A204.1 (cell line): ENCODE results near the gene NEDD4.
"Not testable (repeated sequence)": the region's sequence is repeated elsewhere in the genome, so short reads cannot be mapped to it uniquely, and the experiment has no call there.

Experiments
- FAIRE-seq: peaks from 2 replicates; lab custom pipeline; 2012; peaks lifted over from hg19 to GRCh38; lab: Jason Lieb, UNC

Gene NEDD4

GRCh38 chr15:55893852-55894251 lies 99.6 kb downstream of the NEDD4 start:
- FAIRE-seq = peak; percentile 75

- no peak for FAIRE-seq
Measured at GRCh38 chr15:55891196-55891595, 102.2 kb downstream of the NEDD4 start.

DNA sequence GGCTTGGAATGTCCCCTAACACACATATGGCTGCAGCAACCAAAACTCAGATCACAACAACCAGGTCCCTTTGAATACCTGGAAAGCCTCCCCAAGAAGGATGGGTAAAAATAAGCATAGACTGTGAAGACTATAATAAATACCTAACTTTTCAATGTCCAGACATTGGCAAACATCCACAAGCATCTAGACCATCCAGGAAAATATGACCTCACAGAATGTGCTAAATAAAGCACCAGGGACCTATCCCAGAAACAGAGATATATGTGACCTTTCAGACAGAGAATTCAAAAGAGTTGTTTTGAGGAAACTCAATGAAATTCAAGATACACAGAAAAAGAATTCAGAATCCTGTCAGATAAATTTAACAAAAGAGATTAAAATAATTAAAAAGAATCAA lies 109.2 kb downstream of the NEDD4 start:
- FAIRE-seq = no peak

DNA sequence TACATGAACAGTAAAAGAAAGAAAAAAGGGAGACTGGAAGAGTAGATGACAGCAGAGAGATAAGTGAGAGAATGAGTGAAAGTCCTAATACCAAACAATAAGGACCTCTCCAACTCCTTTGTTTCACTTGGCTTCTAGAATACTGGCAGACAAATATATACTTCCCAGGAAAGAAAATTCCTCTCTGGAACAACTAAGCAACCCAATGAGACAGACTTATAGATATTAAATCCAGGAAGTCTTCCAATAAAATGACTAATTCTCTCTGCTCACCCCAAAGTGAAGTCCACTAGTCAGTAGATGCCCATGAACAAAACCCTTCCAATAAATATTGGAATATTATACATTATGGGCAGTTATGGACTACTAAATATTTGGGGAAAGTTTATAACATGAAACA lies 114.2 kb downstream of the NEDD4 start:
- no peak for FAIRE-seq

DNA sequence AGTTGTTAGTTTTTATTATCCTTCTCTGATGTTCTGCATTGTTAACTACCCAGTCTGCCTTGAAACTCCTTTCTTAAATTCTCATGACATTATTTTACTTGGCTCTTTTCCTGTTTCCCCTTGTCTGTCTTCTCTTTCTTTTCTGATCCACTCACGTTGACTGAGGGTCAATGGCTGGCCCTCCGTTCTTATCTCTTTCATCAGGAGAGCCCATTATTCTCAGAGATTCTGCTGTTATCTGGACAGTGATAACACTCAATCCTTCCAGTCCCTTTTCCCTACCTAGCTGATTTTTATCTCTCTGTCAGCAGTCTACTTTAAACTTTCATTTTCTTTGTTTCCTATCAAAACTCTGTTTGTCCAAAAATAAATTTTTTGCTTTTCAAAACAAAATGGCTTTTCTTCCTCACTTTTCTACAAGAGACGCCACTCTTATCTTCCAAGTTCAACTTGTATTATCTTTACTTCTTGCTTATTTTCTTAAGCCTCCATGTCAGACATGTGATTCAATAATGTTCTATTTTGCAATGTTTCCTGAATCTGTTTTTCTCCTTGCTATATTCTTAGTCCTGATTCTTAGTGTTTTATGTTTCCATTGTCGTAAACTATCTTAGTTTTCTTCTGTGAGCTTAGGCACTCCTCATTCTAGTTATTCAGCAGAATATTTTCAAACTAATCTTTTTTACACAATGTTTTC lies 120.2 kb downstream of the NEDD4 start:
- no peak for FAIRE-seq

DNA sequence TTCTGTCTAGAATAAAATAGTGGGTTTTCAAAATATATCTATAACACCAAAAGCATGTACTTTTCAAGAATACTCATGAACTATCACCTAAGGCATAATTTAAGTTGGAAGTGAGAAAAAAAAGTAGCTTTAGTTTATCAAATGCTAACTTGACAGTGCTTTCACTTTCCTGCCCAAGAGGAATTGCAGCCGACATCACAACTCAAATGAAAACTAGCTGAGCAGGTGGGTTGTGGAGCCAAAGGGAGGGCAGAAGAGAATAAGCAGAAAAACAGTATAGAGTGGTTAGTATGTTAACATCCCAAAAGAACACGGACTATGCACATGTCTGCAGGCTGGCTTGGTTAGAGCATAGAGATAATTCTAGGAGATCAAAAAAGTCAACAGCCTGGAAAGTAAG lies 120.9 kb downstream of the NEDD4 start:
- FAIRE-seq = no peak

- no peak for FAIRE-seq
Measured at GRCh38 chr15:55869660-55870059, 123.8 kb downstream of the NEDD4 start.

- no peak for FAIRE-seq
Measured at GRCh38 chr15:55868707-55869106, 124.7 kb downstream of the NEDD4 start.

DNA sequence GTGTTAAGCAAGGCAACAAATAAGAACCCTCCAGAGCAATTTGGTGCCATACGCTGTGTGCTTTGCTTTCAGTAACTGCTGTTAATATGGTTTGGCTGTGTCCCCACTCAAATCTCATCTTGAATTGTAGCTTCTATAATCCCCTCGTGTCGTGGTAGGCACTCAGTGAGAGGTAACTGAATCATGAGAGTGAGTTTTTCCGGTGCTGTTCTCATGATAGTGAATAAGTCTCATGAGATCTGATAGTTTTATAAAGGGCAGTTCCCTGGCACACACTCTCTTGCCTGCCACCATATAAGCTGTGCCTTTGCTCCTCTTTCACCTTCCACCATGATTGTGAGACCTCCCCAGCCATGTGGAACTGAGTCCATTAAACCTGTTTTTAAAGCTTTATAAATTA lies 125.1 kb downstream of the NEDD4 start:
- not testable (repeated sequence) for FAIRE-seq

DNA sequence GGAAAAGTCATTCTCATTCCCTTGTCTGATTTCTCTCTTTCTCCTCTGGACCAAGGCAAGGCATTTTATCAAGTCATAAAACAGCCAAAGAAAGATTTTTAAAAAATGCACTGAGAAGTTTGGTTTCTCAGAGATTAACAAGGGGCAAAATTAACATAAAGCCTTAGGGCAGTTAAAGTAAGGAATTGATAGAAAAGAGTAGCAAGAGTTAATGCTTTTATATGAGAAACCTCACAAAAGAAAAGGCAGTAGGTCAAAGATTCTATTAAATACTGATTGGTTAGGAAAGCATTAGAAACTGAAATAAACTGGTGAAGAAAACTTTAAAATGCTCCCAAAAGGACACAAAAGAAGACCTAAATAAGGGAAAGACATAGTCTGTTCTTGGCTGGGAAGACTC lies 129.5 kb downstream of the NEDD4 start:
- FAIRE-seq = no peak

- FAIRE-seq = no peak
Measured at GRCh38 chr15:55861115-55861514, 132.3 kb downstream of the NEDD4 start.

DNA sequence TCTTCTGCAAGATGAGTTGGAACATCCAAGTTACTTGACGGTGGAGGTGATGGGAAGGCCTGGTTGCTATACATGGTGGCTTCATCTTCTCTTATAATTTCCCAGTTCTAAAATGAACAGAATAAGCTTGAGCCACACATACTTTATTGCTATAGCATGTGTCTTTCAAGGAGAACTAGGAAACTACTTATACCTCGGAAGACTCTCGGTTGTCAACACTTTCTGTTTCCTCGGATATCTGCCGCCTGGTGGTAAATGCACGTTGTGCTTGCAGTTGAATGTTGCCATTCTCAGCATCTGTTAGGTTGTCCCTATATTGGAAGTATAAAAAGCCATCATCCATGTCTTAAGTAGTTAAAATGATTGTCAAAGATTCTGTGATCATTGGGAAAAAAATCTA lies 132.9 kb downstream of the NEDD4 start:
- no peak for FAIRE-seq

DNA sequence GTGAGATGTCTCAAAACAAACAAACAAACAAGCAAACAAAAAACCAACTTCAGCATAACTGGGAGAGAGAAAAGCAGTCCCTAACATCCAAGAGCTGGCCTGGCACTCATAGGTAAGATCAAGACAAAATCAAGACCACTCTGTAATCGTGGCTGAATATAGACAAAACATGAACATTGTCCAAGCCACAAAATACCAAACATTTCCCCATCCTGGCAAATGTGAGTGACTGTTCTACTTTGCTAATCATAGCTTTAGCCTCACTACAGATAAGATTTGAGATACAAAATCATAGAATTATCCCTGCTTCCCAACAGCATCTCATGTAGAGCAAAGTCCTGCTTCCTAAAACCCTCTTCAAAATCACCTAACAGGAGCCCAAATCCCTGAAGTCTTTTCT lies 133.7 kb downstream of the NEDD4 start:
- no peak for FAIRE-seq

DNA sequence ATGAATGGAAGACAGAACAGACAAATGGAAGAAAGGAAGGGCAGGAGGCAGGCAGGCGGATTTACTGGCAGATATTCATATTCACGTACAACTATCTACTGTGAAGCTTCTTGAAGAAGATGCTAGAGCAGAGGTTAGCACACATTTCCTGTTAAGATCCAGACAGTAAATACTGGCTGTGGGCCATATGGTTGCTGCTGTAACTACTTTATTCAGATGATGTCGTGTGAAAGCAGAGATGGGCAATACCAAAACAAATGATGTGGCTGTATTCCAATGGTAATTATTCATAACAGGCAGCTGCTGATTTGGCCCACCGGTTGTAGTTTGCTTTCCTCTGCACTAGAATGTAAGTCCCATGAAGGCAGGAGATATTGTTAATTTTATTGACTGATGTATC lies 134.8 kb downstream of the NEDD4 start:
- no peak for FAIRE-seq

- FAIRE-seq = no peak
Measured at GRCh38 chr15:55856506-55857164, 136.8 kb downstream of the NEDD4 start.

DNA sequence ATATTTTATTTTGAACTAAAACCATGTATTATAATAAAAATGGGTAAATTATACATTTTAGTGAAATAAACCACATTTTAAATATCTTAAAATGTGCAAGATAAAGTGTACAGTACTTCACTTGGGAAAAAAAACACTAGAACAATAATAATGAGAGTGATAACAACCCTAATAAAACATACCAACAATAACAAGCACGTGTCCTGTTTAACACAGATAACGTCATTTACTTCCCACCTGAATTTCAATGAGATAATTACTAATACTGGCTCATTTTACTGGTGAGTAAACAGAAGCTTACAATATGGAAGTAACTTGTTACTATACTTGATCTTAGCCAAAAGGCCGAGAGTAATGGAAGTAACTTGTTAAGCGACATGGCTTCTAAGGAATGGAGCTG lies 140.3 kb downstream of the NEDD4 start:
- no peak for FAIRE-seq

GRCh38 chr15:55846116-55846707 lies 147.2 kb downstream of the NEDD4 start:
- FAIRE-seq = peak; percentile 84

DNA sequence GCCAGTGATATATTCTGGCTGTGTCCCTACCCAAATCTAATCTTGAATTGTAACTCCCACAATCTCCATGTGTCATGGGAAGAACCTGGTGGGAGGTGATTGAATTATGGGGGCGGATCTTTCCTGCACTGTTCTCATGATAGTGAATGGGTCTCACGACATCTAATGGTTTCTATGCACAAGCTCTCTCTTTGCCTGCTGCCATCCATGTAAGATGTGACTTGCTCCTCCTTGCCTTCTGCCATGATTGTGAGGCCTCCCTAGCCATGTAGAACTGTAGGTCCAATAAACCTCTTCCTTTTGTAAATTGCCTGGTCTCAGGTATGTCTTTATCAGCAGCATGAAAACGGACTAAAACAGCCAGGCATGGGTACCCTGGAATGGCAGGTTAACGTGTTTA lies 150.5 kb downstream of the NEDD4 start:
- FAIRE-seq = not testable (repeated sequence)

DNA sequence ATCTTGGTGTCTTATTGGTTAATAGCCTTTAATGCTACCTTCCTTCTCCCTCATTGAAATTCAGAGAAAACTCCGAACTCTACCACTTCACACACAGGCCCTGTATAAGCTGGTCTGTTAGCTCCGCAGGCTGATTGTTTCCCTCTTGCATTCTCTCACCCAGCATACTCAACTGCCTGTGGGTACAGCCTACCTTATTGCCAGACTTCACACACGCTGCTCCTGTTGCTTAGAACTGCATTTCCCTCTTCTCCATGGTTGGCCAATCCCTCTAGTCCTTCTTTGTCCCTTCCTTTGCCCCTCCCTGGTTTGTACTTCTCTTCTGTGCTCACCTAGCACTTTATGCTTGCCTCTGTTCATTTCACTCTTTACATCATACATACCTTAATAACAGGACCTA lies 157.5 kb downstream of the NEDD4 start:
- FAIRE-seq = no peak

- no peak for FAIRE-seq
Measured at GRCh38 chr15:55834331-55834730, 159.1 kb downstream of the NEDD4 start.

- no peak for FAIRE-seq
Measured at GRCh38 chr15:55829826-55830225, 163.6 kb downstream of the NEDD4 start.

- FAIRE-seq = no peak
Measured at GRCh38 chr15:55827955-55828354, 165.5 kb downstream of the NEDD4 start.

DNA sequence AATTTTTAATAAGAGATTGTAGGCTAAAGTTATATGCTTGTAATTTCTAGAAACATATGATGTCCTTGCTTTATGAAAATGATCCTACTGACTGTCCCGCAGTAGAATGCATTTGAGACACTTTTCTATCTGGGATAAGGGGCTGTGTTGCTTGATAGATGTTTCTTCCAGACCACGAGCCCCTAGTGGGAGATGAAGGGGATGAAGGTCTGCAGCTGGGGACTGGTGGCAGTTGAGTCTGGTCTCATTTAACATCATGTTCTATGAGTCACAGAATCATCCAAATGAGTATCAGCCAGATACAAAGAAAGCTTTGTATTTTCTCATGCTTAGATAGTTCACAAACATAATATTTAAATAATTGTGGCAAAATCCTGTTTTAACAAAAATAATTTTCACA lies 166.2 kb downstream of the NEDD4 start:
- FAIRE-seq = no peak
